GM21717 (cell line): ENCODE measurements around the gene CCDC92.

ENCODE experiments used
- ATAC-seq: cut with Tn5 transposase; IDR thresholded peaks from one replicate; pipeline ENCODE4 v1.9.1; 2021; ENCODE audit warnings: mild to moderate bottlenecking, moderate library complexity; ENCODE audit not compliant: unreplicated experiment

Gene CCDC92

GRCh38 chr12:124002021-124002644 is 29.5 kb upstream of the CCDC92 start:
- ATAC-seq, result no peak

- no peak for ATAC-seq
Observed at GRCh38 chr12:124001343-124001742, 28.7 kb upstream of the CCDC92 start.

- ATAC-seq, result no peak
Observed at GRCh38 chr12:124000111-124000510, 27.5 kb upstream of the CCDC92 start.

GRCh38 chr12:123998991-123999359 is 26.3 kb upstream of the CCDC92 start:
- no peak for ATAC-seq

GRCh38 chr12:123998344-123998990 is 25.8 kb upstream of the CCDC92 start:
- ATAC-seq, result no peak

GRCh38 chr12:123997908-123998307 is 25.3 kb upstream of the CCDC92 start:
- ATAC-seq, result no peak

- ATAC-seq, result no peak
Observed at GRCh38 chr12:123997033-123997822, 24.6 kb upstream of the CCDC92 start.

- ATAC-seq, result no peak
Observed at GRCh38 chr12:123996581-123996980, 23.9 kb upstream of the CCDC92 start.

GRCh38 chr12:123995023-123995748 is 22.6 kb upstream of the CCDC92 start:
- no peak for ATAC-seq

- no peak for ATAC-seq
Observed at GRCh38 chr12:123992118-123992825, 19.6 kb upstream of the CCDC92 start.

GRCh38 chr12:123991372-123991951 is 18.8 kb upstream of the CCDC92 start:
- ATAC-seq, result no peak

- no peak for ATAC-seq
Observed at GRCh38 chr12:123990511-123990910, 17.9 kb upstream of the CCDC92 start.

- no peak for ATAC-seq
Observed at GRCh38 chr12:123989753-123990152, 17.1 kb upstream of the CCDC92 start.

- ATAC-seq, result no peak
Observed at GRCh38 chr12:123989168-123989567, 16.5 kb upstream of the CCDC92 start.

GRCh38 chr12:123987022-123987421 is 14.4 kb upstream of the CCDC92 start:
- ATAC-seq, result no peak

- ATAC-seq, result no peak
Observed at GRCh38 chr12:123986374-123986965, 13.8 kb upstream of the CCDC92 start.

GRCh38 chr12:123984903-123985302 is 12.3 kb upstream of the CCDC92 start:
- ATAC-seq, result no peak

- no peak for ATAC-seq
Observed at GRCh38 chr12:123983822-123984485, 11.3 kb upstream of the CCDC92 start.

GRCh38 chr12:123982269-123982668 is 9.6 kb upstream of the CCDC92 start:
- ATAC-seq, result no peak
